Prostate gland (tissue), 2 donors: Measurements from ENCODE around the gene PLA2R1.

Experiments
- POLR2A ChIP-seq: fragments of 450-650 bp; IDR thresholded peaks from one replicate; pipeline ENCODE4 v1.6.1; 2016; ENCODE audit warnings: antibody characterized with exemption, mild to moderate bottlenecking
- POLR2AphosphoS5 ChIP-seq: sonication (generic); formaldehyde crosslinking; IDR thresholded peaks from one replicate; pipeline ENCODE4 v1.6.1; 2017; ENCODE audit warnings: antibody characterized with exemption
- TF ChIP-seq, protein P1 (sequence below), 4 experiments: fragments of 200-600 bp in 2 of 4; fragments of 450-650 bp in 2 of 4; sonication (generic) in 2 of 4; IDR thresholded peaks; 1 replicate in 3 of 4; 2 replicates in 1 of 4; pipeline ENCODE4 v1.5.1; 2016 to 2019; ENCODE audit warnings: antibody characterized with exemption in 4 of 4, mild to moderate bottlenecking in 2 of 4, moderate library complexity in 2 of 4

DNA sequence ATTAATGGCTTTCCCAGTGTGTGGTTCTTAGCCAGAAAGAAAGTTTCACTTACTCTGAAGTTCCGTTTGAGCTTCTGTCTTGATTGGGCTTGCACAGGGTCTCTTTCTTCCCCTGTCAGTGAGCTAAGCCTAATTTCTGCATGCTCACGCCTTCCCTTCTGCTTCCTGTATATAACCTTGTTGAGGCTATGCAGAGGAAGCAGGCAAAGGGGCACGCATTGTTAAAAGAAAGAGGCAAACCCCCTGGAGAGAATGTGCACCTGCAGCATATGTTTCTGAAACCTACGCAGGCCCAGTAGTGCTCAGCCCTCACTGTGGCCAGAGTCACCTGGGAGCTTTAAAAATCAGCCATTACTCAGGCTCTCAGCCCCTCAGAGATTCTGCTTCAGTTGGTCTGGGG, 14.5 kb upstream of the PLA2R1 start:
- TF ChIP-seq POLR2A (no peak), POLR2AphosphoS5 (no peak)
- TF ChIP-seq, protein P1, sequence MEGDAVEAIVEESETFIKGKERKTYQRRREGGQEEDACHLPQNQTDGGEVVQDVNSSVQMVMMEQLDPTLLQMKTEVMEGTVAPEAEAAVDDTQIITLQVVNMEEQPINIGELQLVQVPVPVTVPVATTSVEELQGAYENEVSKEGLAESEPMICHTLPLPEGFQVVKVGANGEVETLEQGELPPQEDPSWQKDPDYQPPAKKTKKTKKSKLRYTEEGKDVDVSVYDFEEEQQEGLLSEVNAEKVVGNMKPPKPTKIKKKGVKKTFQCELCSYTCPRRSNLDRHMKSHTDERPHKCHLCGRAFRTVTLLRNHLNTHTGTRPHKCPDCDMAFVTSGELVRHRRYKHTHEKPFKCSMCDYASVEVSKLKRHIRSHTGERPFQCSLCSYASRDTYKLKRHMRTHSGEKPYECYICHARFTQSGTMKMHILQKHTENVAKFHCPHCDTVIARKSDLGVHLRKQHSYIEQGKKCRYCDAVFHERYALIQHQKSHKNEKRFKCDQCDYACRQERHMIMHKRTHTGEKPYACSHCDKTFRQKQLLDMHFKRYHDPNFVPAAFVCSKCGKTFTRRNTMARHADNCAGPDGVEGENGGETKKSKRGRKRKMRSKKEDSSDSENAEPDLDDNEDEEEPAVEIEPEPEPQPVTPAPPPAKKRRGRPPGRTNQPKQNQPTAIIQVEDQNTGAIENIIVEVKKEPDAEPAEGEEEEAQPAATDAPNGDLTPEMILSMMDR (IDR thresholded peaks at IDR 0.05), result no peak
